MCF 10A (cell line): ENCODE results near the gene EXD3. TPM values are rescaled to one million over a fixed set of nuclear protein-coding genes. Genes with fewer than 3 reads are reported as not detected.
"Not testable (repeated sequence)": the region's sequence is repeated elsewhere in the genome, so short reads cannot be mapped to it uniquely, and the experiment has no call there.

Experiments
- BruUV-seq: library from RNA; stranded (reverse); fragments of 400-500 nt; replicated peaks from 2 replicates; lab custom pipeline; 2021; lab: Mats Ljungman, UMichigan
- CTCF ChIA-PET: fragments of 300-600 bp; sonication (Branson Sonifier 250); formaldehyde crosslinking; extraction: SDS; loops from one replicate; lab custom pipeline; 2021; ENCODE audit warnings: antibody characterized with exemption, inconsistent platforms; lab: Yijun Ruan, JAX
- POLR2A ChIA-PET: fragments of 300-600, 350-650 bp; sonication (Branson Sonifier 250); formaldehyde crosslinking; extraction: SDS; loops from one replicate; lab custom pipeline; 2020; ENCODE audit warnings: antibody characterized with exemption, inconsistent platforms; lab: Yijun Ruan, JAX
- DNase-seq: peaks from one replicate; pipeline ENCODE4 v3.0.0-alpha.2; 2018; ENCODE audit not compliant: unreplicated experiment
- H3K27ac Mint-ChIP-seq: one replicate; pipeline ENCODE4 v1.8.0; 2022; ENCODE audit warnings: mild to moderate bottlenecking, low read depth, mixed read lengths; ENCODE audit not compliant: unreplicated experiment
- H3K27me3 Mint-ChIP-seq: one replicate; pipeline ENCODE4 v1.8.0; 2022; ENCODE audit warnings: mixed read lengths; ENCODE audit not compliant: insufficient read depth, unreplicated experiment
- H3K36me3 Mint-ChIP-seq: one replicate; pipeline ENCODE4 v1.8.0; 2022; ENCODE audit warnings: mild to moderate bottlenecking, moderate library complexity, mixed read lengths; ENCODE audit not compliant: insufficient read depth, unreplicated experiment
- H3K4me1 Mint-ChIP-seq: one replicate; pipeline ENCODE4 v1.8.0; 2022; ENCODE audit warnings: mixed read lengths; ENCODE audit not compliant: insufficient read depth, unreplicated experiment
- H3K4me3 Mint-ChIP-seq: one replicate; pipeline ENCODE4 v1.8.0; 2022; ENCODE audit warnings: mild to moderate bottlenecking, moderate library complexity, mixed read lengths; ENCODE audit not compliant: unreplicated experiment
- H3K9me3 Mint-ChIP-seq: one replicate; pipeline ENCODE4 v1.8.0; 2022; ENCODE audit warnings: mixed read lengths; ENCODE audit not compliant: unreplicated experiment
- intact Hi-C: fragments of 100-400 bp; cut with micrococcal nuclease; formaldehyde crosslinking; loops from 2 replicates; pipeline ENCODE4 v1.14.1; 2022
- total RNA-seq: library from RNA; stranded (reverse); gene quantifications from 2 replicates; pipeline ENCODE4 v1.2.3, GENCODE V29; 2022
- TF ChIP-seq, protein P1 (sequence below): fragments of 200-600 bp; IDR thresholded peaks from one replicate; pipeline ENCODE4 v1.8.0; 2022; ENCODE audit warnings: antibody characterized with exemption, mild to moderate bottlenecking; ENCODE audit not compliant: unreplicated experiment

Gene EXD3
- total RNA-seq, 1 experiment from 2014 or later = 17.1 TPM

DNA sequence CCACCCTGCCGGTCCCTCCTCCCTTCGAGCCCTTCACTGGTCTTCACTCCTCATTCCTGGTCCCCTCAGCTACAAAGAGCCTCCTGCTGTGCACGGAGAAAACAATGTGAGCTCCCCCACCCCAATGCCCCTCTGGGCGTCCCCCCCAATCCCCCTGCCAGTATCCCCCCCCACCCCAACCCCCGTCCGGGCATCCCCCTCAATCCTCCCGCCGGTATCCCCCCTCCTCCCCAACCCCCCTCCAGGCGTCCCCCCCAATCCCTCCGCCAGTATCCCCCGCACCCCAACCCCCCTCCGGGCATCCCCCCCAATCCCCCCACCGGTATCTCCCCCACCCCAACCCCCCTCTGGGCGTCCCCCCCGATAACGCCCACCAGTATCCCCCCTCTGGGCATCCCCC is 42.8 kb downstream of the EXD3 start:
- TF ChIP-seq, protein P1, sequence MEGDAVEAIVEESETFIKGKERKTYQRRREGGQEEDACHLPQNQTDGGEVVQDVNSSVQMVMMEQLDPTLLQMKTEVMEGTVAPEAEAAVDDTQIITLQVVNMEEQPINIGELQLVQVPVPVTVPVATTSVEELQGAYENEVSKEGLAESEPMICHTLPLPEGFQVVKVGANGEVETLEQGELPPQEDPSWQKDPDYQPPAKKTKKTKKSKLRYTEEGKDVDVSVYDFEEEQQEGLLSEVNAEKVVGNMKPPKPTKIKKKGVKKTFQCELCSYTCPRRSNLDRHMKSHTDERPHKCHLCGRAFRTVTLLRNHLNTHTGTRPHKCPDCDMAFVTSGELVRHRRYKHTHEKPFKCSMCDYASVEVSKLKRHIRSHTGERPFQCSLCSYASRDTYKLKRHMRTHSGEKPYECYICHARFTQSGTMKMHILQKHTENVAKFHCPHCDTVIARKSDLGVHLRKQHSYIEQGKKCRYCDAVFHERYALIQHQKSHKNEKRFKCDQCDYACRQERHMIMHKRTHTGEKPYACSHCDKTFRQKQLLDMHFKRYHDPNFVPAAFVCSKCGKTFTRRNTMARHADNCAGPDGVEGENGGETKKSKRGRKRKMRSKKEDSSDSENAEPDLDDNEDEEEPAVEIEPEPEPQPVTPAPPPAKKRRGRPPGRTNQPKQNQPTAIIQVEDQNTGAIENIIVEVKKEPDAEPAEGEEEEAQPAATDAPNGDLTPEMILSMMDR = no peak
- Mint-ChIP-seq H3K36me3 (no peaks in the 10 kb centered on the region), H3K27me3 (no peaks in the 10 kb centered on the region), H3K4me1 (no peaks in the 10 kb centered on the region), H3K27ac (no peak overlapping the region), H3K4me3 (no peak overlapping the region), H3K9me3 (no peaks in the 10 kb centered on the region)
- no TSS peak for BruUV-seq
- ChIA-PET CTCF (no interaction called here), POLR2A (no interaction called here)
- DNase-seq = no peak
- intact Hi-C loops = no loop called here

DNA sequence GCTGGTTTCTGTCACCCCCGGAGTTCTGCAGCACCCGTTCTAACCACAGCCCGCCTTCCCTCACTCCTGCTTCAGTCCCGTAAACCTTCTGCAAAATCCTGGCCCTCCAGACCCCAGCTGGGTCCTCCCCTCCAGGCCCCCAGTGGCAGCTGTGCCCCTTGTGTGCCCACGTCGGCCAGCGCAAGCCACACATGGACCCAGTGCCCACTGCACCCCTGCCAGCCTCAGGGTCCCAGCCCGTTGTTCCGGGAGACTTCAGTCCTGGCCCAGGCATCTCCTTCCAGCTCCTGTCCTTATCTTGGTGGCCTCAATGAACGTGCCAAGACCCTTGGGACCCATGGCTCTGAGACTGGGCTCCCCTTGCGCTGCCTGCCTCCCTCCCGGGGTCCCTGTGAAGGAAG is 43.2 kb downstream of the EXD3 start:
- H3K27me3 Mint-ChIP-seq = no peaks in the 10 kb centered on the region
- DNase-seq = no peak
- H3K4me3 Mint-ChIP-seq = no peak overlapping the region
- H3K9me3 Mint-ChIP-seq = no peaks in the 10 kb centered on the region
- H3K36me3 Mint-ChIP-seq = no peaks in the 10 kb centered on the region
- ChIA-PET POLR2A (no interaction called here), CTCF (no interaction called here)
- intact Hi-C loops = no loop called here
- H3K4me1 Mint-ChIP-seq = no peaks in the 10 kb centered on the region
- H3K27ac Mint-ChIP-seq = no peak overlapping the region
- TF ChIP-seq, protein P1 = no peak
- BruUV-seq = no TSS peak

DNA sequence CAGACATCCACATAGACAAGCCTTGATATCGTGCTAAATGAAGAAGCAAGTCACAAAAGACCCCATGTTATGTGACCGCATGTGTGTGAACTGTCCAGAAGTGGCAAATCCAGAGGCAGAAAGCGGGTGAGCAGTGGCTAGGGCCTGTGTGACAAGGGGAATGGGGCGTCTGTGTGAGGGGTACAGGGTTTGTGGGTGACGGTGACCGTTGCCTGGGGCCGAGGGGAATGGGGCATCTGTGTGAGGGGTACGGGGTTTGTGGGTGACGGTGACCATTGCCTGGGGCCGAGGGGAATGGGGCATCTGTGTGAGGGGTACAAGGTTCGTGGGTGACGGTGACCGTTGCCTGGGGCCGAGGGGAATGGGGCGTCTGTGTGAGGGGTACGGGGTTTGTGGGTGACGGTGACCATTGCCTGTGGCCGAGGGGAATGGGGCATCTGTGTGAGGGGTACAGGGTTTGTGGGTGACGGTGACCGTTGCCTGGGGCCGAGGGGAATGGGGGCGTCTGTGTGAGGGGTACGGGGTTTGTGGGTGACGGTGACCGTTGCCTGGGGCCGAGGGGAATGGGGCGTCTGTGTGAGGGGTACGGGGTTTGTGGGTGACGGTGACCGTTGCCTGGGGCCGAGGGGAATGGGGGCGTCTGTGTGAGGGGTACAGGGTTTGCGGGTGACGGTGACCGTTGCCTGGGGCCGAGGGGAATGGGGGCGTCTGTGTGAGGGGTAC is 44.1 kb downstream of the EXD3 start:
- H3K27ac Mint-ChIP-seq, H3K27me3 Mint-ChIP-seq, H3K9me3 Mint-ChIP-seq, H3K4me3 Mint-ChIP-seq, CTCF ChIA-PET, H3K36me3 Mint-ChIP-seq, intact Hi-C loops, H3K4me1 Mint-ChIP-seq, BruUV-seq, POLR2A ChIA-PET, DNase-seq: not testable (repeated sequence)

DNA sequence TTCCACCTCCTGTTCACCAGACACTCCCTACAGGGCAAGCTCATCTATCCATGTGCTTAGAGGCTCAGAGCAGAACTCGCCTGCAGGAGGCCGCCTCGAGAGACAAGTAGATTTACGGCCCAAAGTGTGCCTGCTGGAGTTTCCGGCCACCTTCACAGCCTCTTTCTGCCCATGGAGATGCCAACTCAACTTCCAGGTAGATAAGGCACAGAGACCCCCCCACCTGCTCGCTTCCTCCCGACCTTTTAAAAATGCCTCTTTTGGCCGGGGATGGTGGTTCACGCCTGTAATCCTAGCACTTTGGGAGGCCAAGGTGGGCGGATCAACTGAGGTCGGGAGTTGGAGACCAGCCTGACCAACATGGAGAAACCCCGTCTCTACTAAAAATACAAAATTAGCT is 46.6 kb downstream of the EXD3 start:
- no peaks in the 10 kb centered on the region for H3K9me3 Mint-ChIP-seq
- no peaks in the 10 kb centered on the region for H3K4me1 Mint-ChIP-seq
- DNase-seq = no peak
- no peaks in the 10 kb centered on the region for H3K27me3 Mint-ChIP-seq
- BruUV-seq = no TSS peak
- H3K4me3 Mint-ChIP-seq = no peak overlapping the region
- ChIA-PET POLR2A (no interaction called here), CTCF (no interaction called here)
- intact Hi-C loops = no loop called here
- TF ChIP-seq, protein P1 = no peak
- H3K27ac Mint-ChIP-seq = no peak overlapping the region
- peaks cover 7% of the 10 kb centered on the region for H3K36me3 Mint-ChIP-seq
